NT2/D1 (cell line): ENCODE measurements around the gene TKTL1.

Experiments used
- SUZ12 ChIP-seq: IDR thresholded peaks from 2 replicates; pipeline ENCODE4 v1.6.1; 2011; ENCODE audit not compliant: insufficient read length, insufficient read depth; ENCODE audit errors: extremely low read depth
- YY1 ChIP-seq: IDR thresholded peaks from 2 replicates; pipeline ENCODE4 v1.6.1; 2011; ENCODE audit not compliant: insufficient read length, insufficient read depth
- ZNF274 ChIP-seq: IDR thresholded peaks from 2 replicates; pipeline ENCODE4 v1.6.1; 2011; ENCODE audit warnings: mild to moderate bottlenecking, low read depth, low read length

GRCh38 chrX:154354013-154354412 is 58.4 kb downstream of the TKTL1 start:
- TF ChIP-seq YY1 (no peak), ZNF274 (no peak), SUZ12 (no peak)
